H9 (cell line): ENCODE data around the gene ZNF865. TPM values are rescaled to one million over a fixed set of nuclear protein-coding genes. Genes with fewer than 3 reads are reported as not detected.

ENCODE experiments used
- DNase-seq: peaks from one replicate; pipeline ENCODE4 v3.0.0-alpha.2; 2017
- H2AFZ ChIP-seq: one replicate; pipeline ENCODE4 v1.6.1; 2013; ENCODE audit warnings: mild to moderate bottlenecking, low read length, control low read depth, moderate library complexity
- H2AK5ac ChIP-seq: 2 replicates; pipeline ENCODE4 v1.6.1; 2013; ENCODE audit warnings: low read length, control low read depth, mixed read lengths; ENCODE audit not compliant: insufficient read length
- H2BK120ac ChIP-seq: one replicate; pipeline ENCODE4 v1.6.1; 2013; ENCODE audit warnings: low read depth, mild to moderate bottlenecking, low read length, control low read depth, inconsistent platforms; ENCODE audit not compliant: poor library complexity, severe bottlenecking
- H2BK12ac ChIP-seq: 2 replicates; pipeline ENCODE4 v1.6.1; 2013; ENCODE audit warnings: low read length, control low read depth, mixed read lengths, low read depth; ENCODE audit not compliant: insufficient read length
- H2BK15ac ChIP-seq: 2 replicates; pipeline ENCODE4 v1.6.1; 2013; ENCODE audit warnings: low read depth, low read length, control low read depth
- H2BK20ac ChIP-seq: one replicate; pipeline ENCODE4 v1.6.1; 2013; ENCODE audit warnings: low read depth, mild to moderate bottlenecking, low read length, control low read depth, inconsistent platforms; ENCODE audit not compliant: poor library complexity, severe bottlenecking
- H2BK5ac ChIP-seq: 2 replicates; pipeline ENCODE4 v1.6.1; 2013; ENCODE audit warnings: low read length, control low read depth, mixed read lengths; ENCODE audit not compliant: insufficient read length
- H3K14ac ChIP-seq: 2 replicates; pipeline ENCODE4 v1.6.1; 2013; ENCODE audit warnings: low read length, control low read depth; ENCODE audit not compliant: insufficient read depth
- H3K18ac ChIP-seq: 2 replicates; pipeline ENCODE4 v1.6.1; 2013; ENCODE audit warnings: low read depth, mild to moderate bottlenecking, mixed read lengths, low read length, control low read depth; ENCODE audit not compliant: insufficient read length
- H3K23ac ChIP-seq: 2 replicates; pipeline ENCODE4 v1.6.1; 2013; ENCODE audit warnings: low read length, control low read depth, mixed read lengths, low read depth; ENCODE audit not compliant: insufficient read length
- H3K23me2 ChIP-seq: 2 replicates; pipeline ENCODE4 v1.6.1; 2013; ENCODE audit warnings: low read depth, mild to moderate bottlenecking, mixed read lengths, low read length, control low read depth; ENCODE audit not compliant: insufficient read length, poor library complexity, severe bottlenecking
- H3K27ac ChIP-seq: 2 replicates; pipeline ENCODE4 v1.5.1; 2013; ENCODE audit warnings: low read length, control low read depth, mixed read lengths, low read depth; ENCODE audit not compliant: insufficient read length
- H3K27me3 ChIP-seq: 2 replicates; pipeline ENCODE4 v1.6.1; 2013; ENCODE audit warnings: low read length, control low read depth, inconsistent platforms; ENCODE audit not compliant: insufficient read depth
- H3K4ac ChIP-seq: 2 replicates; pipeline ENCODE4 v1.6.1; 2013; ENCODE audit warnings: low read depth, mild to moderate bottlenecking, control low read depth, inconsistent platforms, low read length, moderate library complexity
- H3K4me1 ChIP-seq: 2 replicates; pipeline ENCODE4 v1.6.1; 2013; ENCODE audit warnings: low read length, control low read depth, inconsistent platforms; ENCODE audit not compliant: insufficient read depth
- H3K4me2 ChIP-seq: 2 replicates; pipeline ENCODE4 v1.6.1; 2013; ENCODE audit warnings: low read length, control low read depth, mixed read lengths; ENCODE audit not compliant: insufficient read length, insufficient read depth
- H3K56ac ChIP-seq: 2 replicates; pipeline ENCODE4 v1.6.1; 2013; ENCODE audit warnings: low read depth, mild to moderate bottlenecking, mixed read lengths, low read length, control low read depth; ENCODE audit not compliant: insufficient read length
- H3K79me1 ChIP-seq: 2 replicates; pipeline ENCODE4 v1.6.1; 2013; ENCODE audit warnings: low read depth, mild to moderate bottlenecking, moderate library complexity, low read length, control low read depth, inconsistent platforms; ENCODE audit not compliant: insufficient read depth, poor library complexity, severe bottlenecking
- H3K79me2 ChIP-seq: 2 replicates; pipeline ENCODE4 v1.6.1; 2013; ENCODE audit warnings: low read length, control low read depth, inconsistent platforms; ENCODE audit not compliant: insufficient read depth
- H3K9ac ChIP-seq: 2 replicates; pipeline ENCODE4 v1.6.1; 2013; ENCODE audit warnings: low read length, control low read depth, mixed read lengths; ENCODE audit not compliant: insufficient read length; ENCODE audit errors: extremely low read depth
- H3K9me3 ChIP-seq: one replicate; pipeline ENCODE4 v1.6.1; 2013; ENCODE audit warnings: low read depth, low read length, inconsistent platforms; ENCODE audit not compliant: control insufficient read depth
- H3T11ph ChIP-seq: one replicate; pipeline ENCODE4 v1.6.1; 2013; ENCODE audit warnings: mild to moderate bottlenecking, low read length, control low read depth, inconsistent platforms
- H4K20me1 ChIP-seq: one replicate; pipeline ENCODE4 v1.6.1; 2013; ENCODE audit not compliant: control insufficient read depth, insufficient read length, insufficient read depth
- H4K5ac ChIP-seq: 2 replicates; pipeline ENCODE4 v1.6.1; 2013; ENCODE audit warnings: low read depth, mild to moderate bottlenecking, mixed read lengths, low read length, control low read depth; ENCODE audit not compliant: insufficient read length
- H4K8ac ChIP-seq: replicated peaks from 2 replicates; pipeline ENCODE4 v1.6.1; 2013; ENCODE audit warnings: low read length, control low read depth, mixed read lengths, low read depth; ENCODE audit not compliant: insufficient read length
- H4K91ac ChIP-seq: 2 replicates; pipeline ENCODE4 v1.6.1; 2013; ENCODE audit warnings: low read depth, mild to moderate bottlenecking, moderate library complexity, mixed read lengths, low read length, control low read depth; ENCODE audit not compliant: insufficient read length
- H3K27ac Mint-ChIP-seq, 3 experiments: 2 replicates in 2 of 3; 3 replicates in 1 of 3; pipeline ENCODE4 v1.8.0; 2020 to 2021; ENCODE audit warnings: mixed read lengths in 3 of 3, mild to moderate bottlenecking in 1 of 3, moderate library complexity in 1 of 3
- H3K27me3 Mint-ChIP-seq: 2 replicates; pipeline ENCODE4 v1.8.0; 2021; ENCODE audit warnings: low read depth, mild to moderate bottlenecking, moderate library complexity, mixed read lengths
- H3K36me3 Mint-ChIP-seq, 3 experiments: 2 replicates in 2 of 3; 3 replicates in 1 of 3; pipeline ENCODE4 v1.8.0; 2020 to 2021; ENCODE audit warnings: low read depth in 3 of 3, mixed read lengths in 3 of 3; ENCODE audit not compliant: insufficient read depth in 1 of 3
- H3K4me1 Mint-ChIP-seq, 2 experiments: 2 replicates each; pipeline ENCODE4 v1.8.0; 2020; ENCODE audit warnings: mixed read lengths in 2 of 2
- H3K4me3 Mint-ChIP-seq, 2 experiments: 2 replicates in 1 of 2; 3 replicates in 1 of 2; pipeline ENCODE4 v1.8.0; 2020 to 2021; ENCODE audit warnings: mild to moderate bottlenecking in 2 of 2, mixed read lengths in 2 of 2, moderate library complexity in 1 of 2
- H3K9me3 Mint-ChIP-seq, 2 experiments: 2 replicates in 1 of 2; 3 replicates in 1 of 2; pipeline ENCODE4 v1.8.0; 2020; ENCODE audit warnings: mild to moderate bottlenecking in 2 of 2, mixed read lengths in 2 of 2, moderate library complexity in 1 of 2
- WGBS: extraction: QIAGEN DNeasy Blood & Tissue Kit; methylation state at CpG from one replicate; pipeline ENCODE4 v1.1.7; 2013; ENCODE audit warnings: missing lambda C conversion rate, low lambda C conversion rate, mixed read lengths; ENCODE audit not compliant: insufficient read length; ENCODE audit errors: extremely low coverage; 5-methylcytosine and 5-hydroxymethylcytosine counted together
- total RNA-seq: library from RNA; stranded (reverse); gene quantifications from 2 replicates; pipeline ENCODE4 v1.2.1, GENCODE V29; 2021
- TF ChIP-seq, protein P1 (sequence below): fragments of 200-600 bp; sonication (generic); conservative IDR thresholded peaks from 3 replicates; pipeline ENCODE4 v1.8.0; 2021; ENCODE audit warnings: antibody characterized with exemption, mild to moderate bottlenecking

ZNF865 gene
- total RNA-seq, 1 experiment from 2014 or later = 14.3 TPM

DNA sequence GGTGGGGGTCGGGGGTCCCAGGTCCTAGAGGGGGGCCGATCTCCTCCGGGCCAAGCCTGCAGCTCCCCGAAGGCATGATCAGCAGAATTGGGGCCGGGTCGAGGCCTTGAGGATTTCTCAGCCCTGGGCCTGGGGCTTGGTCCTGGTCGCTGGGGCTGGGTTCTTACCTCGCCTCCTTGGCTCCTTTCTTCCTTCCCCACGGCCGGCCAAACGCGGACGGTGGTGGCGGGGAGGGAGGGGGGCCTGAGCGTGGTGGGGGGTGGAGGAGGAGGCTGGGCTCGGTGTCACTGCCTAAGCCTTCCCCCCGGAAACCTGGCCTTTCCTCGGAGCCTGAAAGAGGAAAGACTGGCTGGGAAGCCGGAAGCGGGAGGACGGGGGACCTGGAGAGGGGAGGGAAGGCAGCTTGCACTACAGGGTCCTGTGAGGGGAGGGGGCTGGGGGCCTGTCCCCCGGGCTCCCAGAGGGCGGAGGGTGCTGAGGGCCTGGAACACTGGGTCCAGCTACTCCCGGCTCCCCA lies 24.8 kb upstream of the ZNF865 start, which contains the start of gene ZNF579:
TSS of gene ZNF579 (minus strand) at position 221 of the 517 bp plus-strand sequence. CDS start 1,209 bp downstream, outside the sequence.
- H3K4me1 Mint-ChIP-seq = peaks cover 14 to 20% of the 10 kb centered on the region in 2 experiments
- Histone ChIP-seq H4K8ac (no peak within 1 kb of the TSS), H2AK5ac (no peak within 1 kb of the TSS), H2BK12ac (no peak within 1 kb of the TSS), H2BK20ac (no peak within 1 kb of the TSS), H3K79me1 (peaks cover 3% of the 10 kb centered on the region), H3K23me2 (no peaks in the 10 kb centered on the region), H4K91ac (no peak within 1 kb of the TSS), H3K4ac (no peak within 1 kb of the TSS), H2BK120ac (no peak within 1 kb of the TSS), H3K27ac (no peak within 1 kb of the TSS), H2AFZ (no peak within 1 kb of the TSS), H3K27me3 (no peaks in the 10 kb centered on the region), H3K4me1 (no peaks in the 10 kb centered on the region), H2BK15ac (no peak within 1 kb of the TSS), H2BK5ac (no peak within 1 kb of the TSS), H3K23ac (no peak within 1 kb of the TSS), H3K4me2 (peak within 1 kb of the TSS; percentile 76), H3K56ac (no peak within 1 kb of the TSS), H4K5ac (no peak within 1 kb of the TSS), H3T11ph (no peak within 1 kb of the TSS), H3K9me3 (no peaks in the 10 kb centered on the region), H3K14ac (peak within 1 kb of the TSS; percentile 89), H3K9ac (peak within 1 kb of the TSS; percentile 88), H3K18ac (peak within 1 kb of the TSS; percentile 91), H3K79me2 (peaks cover 1% of the 10 kb centered on the region; the same call in 1 of the 2 replicates), H4K20me1 (no peaks in the 10 kb centered on the region)
- peaks cover 9 to 25% (median 19%) of the 10 kb centered on the region in 3 experiments for H3K36me3 Mint-ChIP-seq
- H3K27ac Mint-ChIP-seq = peak within 1 kb of the TSS; percentile 10 to 93 (median 92); a peak in 5 of 7 replicates
- no CpG with 5 or more reads among the region's 24 CpGs for WGBS
- peak within 1 kb of the TSS; percentile 89 to 95 for H3K4me3 Mint-ChIP-seq
- TF ChIP-seq, protein P1, sequence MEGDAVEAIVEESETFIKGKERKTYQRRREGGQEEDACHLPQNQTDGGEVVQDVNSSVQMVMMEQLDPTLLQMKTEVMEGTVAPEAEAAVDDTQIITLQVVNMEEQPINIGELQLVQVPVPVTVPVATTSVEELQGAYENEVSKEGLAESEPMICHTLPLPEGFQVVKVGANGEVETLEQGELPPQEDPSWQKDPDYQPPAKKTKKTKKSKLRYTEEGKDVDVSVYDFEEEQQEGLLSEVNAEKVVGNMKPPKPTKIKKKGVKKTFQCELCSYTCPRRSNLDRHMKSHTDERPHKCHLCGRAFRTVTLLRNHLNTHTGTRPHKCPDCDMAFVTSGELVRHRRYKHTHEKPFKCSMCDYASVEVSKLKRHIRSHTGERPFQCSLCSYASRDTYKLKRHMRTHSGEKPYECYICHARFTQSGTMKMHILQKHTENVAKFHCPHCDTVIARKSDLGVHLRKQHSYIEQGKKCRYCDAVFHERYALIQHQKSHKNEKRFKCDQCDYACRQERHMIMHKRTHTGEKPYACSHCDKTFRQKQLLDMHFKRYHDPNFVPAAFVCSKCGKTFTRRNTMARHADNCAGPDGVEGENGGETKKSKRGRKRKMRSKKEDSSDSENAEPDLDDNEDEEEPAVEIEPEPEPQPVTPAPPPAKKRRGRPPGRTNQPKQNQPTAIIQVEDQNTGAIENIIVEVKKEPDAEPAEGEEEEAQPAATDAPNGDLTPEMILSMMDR = no peak
- peak; percentile 87 for DNase-seq
- H3K27me3 Mint-ChIP-seq = peaks cover 9% of the 10 kb centered on the region
- no peaks in the 10 kb centered on the region for H3K9me3 Mint-ChIP-seq
